HepG2 (cell line): Measurements from ENCODE around the gene SEPTIN5.

Experiments
- GABPA ChIP-seq, 2 experiments: IDR thresholded peaks; 2 replicates each; pipeline ENCODE4 v1.6.1; 2011 to 2016; ENCODE audit warnings: low read depth in 2 of 2, low read length in 1 of 2, missing biosample characterization in 1 of 2, missing genetic modification characterization in 1 of 2
- MXI1 ChIP-seq: IDR thresholded peaks from 3 replicates; pipeline ENCODE4 v1.6.1; 2012; ENCODE audit warnings: low read depth, low read length, inconsistent platforms, borderline replicate concordance
- NR2F1 ChIP-seq, 2 experiments: fragments of 450-650 bp in 1 of 2; formaldehyde crosslinking in 1 of 2; IDR thresholded peaks; 2 replicates each; pipeline versions ENCODE4 v1.5.0 to v1.6.1; 2016 to 2020; ENCODE audit warnings: mild to moderate bottlenecking in 1 of 2, missing compliant biosample characterization in 1 of 2, missing genetic modification reagents in 1 of 2, moderate library complexity in 1 of 2
- PHF8 ChIP-seq: sonication (generic); formaldehyde crosslinking; IDR thresholded peaks from 2 replicates; pipeline ENCODE4 v1.5.0; 2020; ENCODE audit warnings: missing genetic modification reagents
- POLR2A ChIP-seq, 2 experiments: IDR thresholded peaks; 2 replicates each; pipeline ENCODE4 v1.6.1; 2011; ENCODE audit warnings: low read depth in 2 of 2, low read length in 2 of 2, mild to moderate bottlenecking in 1 of 2, moderate library complexity in 1 of 2; ENCODE audit not compliant: insufficient read depth in 1 of 2
- RFXAP ChIP-seq: sonication (generic); formaldehyde crosslinking; IDR thresholded peaks from 2 replicates; pipeline ENCODE4 v1.4.0; 2020; ENCODE audit warnings: missing genetic modification reagents, borderline replicate concordance
- RNF2 ChIP-seq: fragments of 450-650 bp; conservative IDR thresholded peaks from 2 replicates; pipeline ENCODE4 v1.6.1; 2016; ENCODE audit warnings: low read depth
- ZNF207 ChIP-seq: fragments of 450-650 bp; IDR thresholded peaks from 2 replicates; pipeline ENCODE4 v1.6.1; 2016; ENCODE audit warnings: antibody characterized with exemption, borderline replicate concordance
- ZNF772 ChIP-seq: sonication (generic); formaldehyde crosslinking; IDR thresholded peaks from 2 replicates; pipeline ENCODE4 v1.5.0; 2020; ENCODE audit warnings: mild to moderate bottlenecking, missing genetic modification reagents
- ZNF784 ChIP-seq: sonication (generic); formaldehyde crosslinking; IDR thresholded peaks from 2 replicates; pipeline ENCODE4 v1.5.1; 2020; ENCODE audit warnings: missing genetic modification reagents, mild to moderate bottlenecking, borderline replicate concordance

DNA sequence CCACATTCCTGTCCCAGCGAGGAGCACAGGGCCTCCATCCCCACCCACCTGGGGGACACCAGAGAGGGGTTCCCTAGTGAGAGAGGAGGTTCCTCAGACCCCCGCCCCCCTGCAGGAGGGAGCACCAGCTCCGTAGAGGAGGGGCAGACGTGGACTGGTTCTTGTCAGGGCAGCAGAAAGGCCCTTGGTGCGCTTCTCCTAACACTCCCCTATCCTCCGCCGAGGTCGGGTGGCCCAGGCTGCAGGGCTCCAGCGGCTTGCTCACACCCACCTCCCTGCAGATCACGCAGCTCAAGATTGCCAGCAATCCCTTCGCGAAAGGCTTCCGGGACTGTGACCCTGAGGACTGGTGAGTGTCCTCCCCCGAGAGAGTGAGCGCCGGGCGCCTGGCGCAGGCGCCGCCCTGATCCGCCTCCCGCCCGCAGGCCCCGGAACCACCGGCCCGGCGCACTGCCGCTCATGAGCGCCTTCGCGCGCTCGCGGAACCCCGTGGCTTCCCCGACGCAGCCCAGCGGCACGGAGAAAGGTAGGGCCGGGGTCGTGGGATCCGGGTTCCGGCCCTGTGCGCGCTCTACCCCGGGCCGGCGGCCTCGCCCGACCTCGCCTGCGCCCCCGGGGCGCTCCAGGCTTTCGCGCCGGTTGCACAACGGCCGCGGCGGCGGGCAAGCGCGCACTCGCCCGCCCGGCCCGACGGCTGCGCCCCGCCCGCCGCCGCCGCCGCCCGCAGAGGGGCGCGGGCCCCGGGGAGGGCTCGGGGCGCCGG is 51.4 kb downstream of the SEPTIN5 start:
- TF ChIP-seq RFXAP (CRISPR knock-in tag) = no peak
- no peak for TF ChIP-seq POLR2A (IDR thresholded peaks at IDR 0.05; ENCODE audit: insufficient read depth in 1 of 2, low read depth in 2 of 2, low read length in 2 of 2)
- TF ChIP-seq GABPA (IDR thresholded peaks at IDR 0.05; ENCODE audit: low read depth, low read length) = no peak
- no peak for TF ChIP-seq GABPA (CRISPR knock-in tag; IDR thresholded peaks at IDR 0.05; ENCODE audit: low read depth)
- TF ChIP-seq MXI1 = no peak
- no peak for TF ChIP-seq ZNF784 (CRISPR knock-in tag)
- no peak for TF ChIP-seq PHF8 (CRISPR knock-in tag)
- no peak for TF ChIP-seq RNF2
- no peak for TF ChIP-seq ZNF772 (CRISPR knock-in tag)
- no peak for TF ChIP-seq ZNF207
- TF ChIP-seq NR2F1 (CRISPR knock-in tag; IDR thresholded peaks at IDR 0.05) = no peak
